Stomach (tissue), 9 donors: ENCODE results near the gene FIZ1. TPM values are rescaled to one million over a fixed set of nuclear protein-coding genes. Genes with fewer than 3 reads are reported as not detected.

Source experiments
- DNase-seq, 2 donors: peaks; one replicate each; pipeline versions ENCODE4 v3.0.0 to v3.0.0-alpha.2; 2013 to 2019
- H3K27ac ChIP-seq, 5 donors: fragments of 200-600 bp in 4 of 5; sonication (generic) in 4 of 5; one replicate each; pipeline ENCODE4 v1.5.1; 2013 to 2019; ENCODE audit warnings: mild to moderate bottlenecking in 1 of 5, moderate library complexity in 1 of 5
- H3K27me3 ChIP-seq, 3 donors: fragments of 200-600 bp; sonication (generic); one replicate each; pipeline ENCODE4 v1.5.1; 2017 to 2019; ENCODE audit warnings: mixed run types in 1 of 3
- H3K36me3 ChIP-seq, 4 donors: fragments of 200-600 bp; sonication (generic); 1 replicate in 3 of 4; 2 replicates in 1 of 4; pipeline ENCODE4 v1.5.1; 2016 to 2019
- H3K4me1 ChIP-seq, 4 donors: fragments of 200-600 bp; sonication (generic); one replicate each; pipeline ENCODE4 v1.5.1; 2016 to 2019
- H3K4me3 ChIP-seq, 4 donors: fragments of 200-600 bp; sonication (generic) in 3 of 4; one replicate each; pipeline ENCODE4 v1.5.1; 2016 to 2019; ENCODE audit warnings: mild to moderate bottlenecking in 1 of 4
- H3K9me3 ChIP-seq, 4 donors: fragments of 200-600 bp; sonication (generic); one replicate each; pipeline ENCODE4 v1.5.1; 2016 to 2019
- EP300 ChIP-seq: sonication (generic); formaldehyde crosslinking; IDR thresholded peaks from one replicate; pipeline ENCODE4 v1.6.1; 2017; ENCODE audit warnings: antibody characterized with exemption
- POLR2A ChIP-seq, 4 donors: fragments of 450-650 bp; IDR thresholded peaks; one replicate each; pipeline ENCODE4 v1.6.1; 2016; ENCODE audit warnings: antibody characterized with exemption in 4 of 4, control low read depth in 2 of 4, mild to moderate bottlenecking in 1 of 4, moderate library complexity in 1 of 4
- POLR2AphosphoS5 ChIP-seq, 3 donors: sonication (generic); formaldehyde crosslinking; IDR thresholded peaks; one replicate each; pipeline ENCODE4 v1.6.1; 2016; ENCODE audit warnings: antibody characterized with exemption in 3 of 3
- WGBS, 5 donors: extraction: QIAGEN DNeasy Blood & Tissue Kit in 3 of 5; methylation state at CpG; one replicate each; pipeline versions ENCODE4 v1.1.5 to v1.1.7; 2013 to 2018; 5-methylcytosine and 5-hydroxymethylcytosine counted together
- intact Hi-C: fragments of 100-400 bp; cut with DNase I; formaldehyde crosslinking; loops from one replicate; pipeline ENCODE4 v1.15.1; 2023; ENCODE audit warnings: low total_unique reads
- polyA plus RNA-seq, 3 donors: library from polyadenylated mRNA; stranded (reverse); fragments of 200-250 nt; gene quantifications; one replicate each; pipeline ENCODE4 v1.2.3, GENCODE V29; 2013
- total RNA-seq, 5 donors: library from RNA; depleted of rRNA; stranded (reverse); fragments of >200 nt; gene quantifications; one replicate each; pipeline versions ENCODE4 v1.1.0 to v1.2.3, GENCODE V29; 2014 to 2016
- TF ChIP-seq, protein P1 (sequence below), 7 experiments: fragments of 450-650 bp in 4 of 7; fragments of 200-600 bp in 3 of 7; sonication (generic) in 3 of 7; IDR thresholded peaks; one replicate each; pipeline ENCODE4 v1.5.1; 2016 to 2019; ENCODE audit warnings: antibody characterized with exemption in 7 of 7, control low read depth in 2 of 7, mild to moderate bottlenecking in 1 of 7
- donor health status: healthy with polysubstance abuse.
- donor health status: Bipolar disorder and iron deficiency.
- donor health status: healthy.

Gene FIZ1
- total and polyA plus RNA-seq, 8 donors, result 4.0 to 16.8 (median 8.7) TPM; not detected in 1

GRCh38 chr19:55609326-55609725 is 10.0 kb upstream of the FIZ1 start:
- DNase-seq, result no peak
- 87 to 96% (median 95%) methylated on average over 5 of the region's 5 CpGs for WGBS, 5 donors
- intact Hi-C loops, result no loop called here

DNA sequence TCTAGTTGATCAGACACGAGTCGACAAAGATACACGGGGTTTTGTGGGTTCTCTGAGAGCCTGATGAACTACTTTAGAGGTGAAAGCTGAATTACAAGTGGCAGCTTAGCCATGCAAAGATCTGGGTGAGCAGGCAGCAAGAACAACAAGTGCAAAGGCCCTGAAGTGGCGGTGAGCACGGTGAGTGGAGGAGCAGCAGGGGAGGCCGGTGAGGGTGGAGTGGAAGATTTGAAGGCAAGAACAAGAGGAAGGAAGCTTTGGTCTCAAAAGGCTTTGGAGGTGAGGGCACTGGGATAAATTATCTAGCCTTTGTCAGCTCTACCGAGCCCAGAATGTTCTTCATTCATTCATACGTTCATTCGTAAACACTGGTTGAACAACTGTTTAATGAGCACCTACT is 7.5 kb upstream of the FIZ1 start:
- TF ChIP-seq, protein P1, sequence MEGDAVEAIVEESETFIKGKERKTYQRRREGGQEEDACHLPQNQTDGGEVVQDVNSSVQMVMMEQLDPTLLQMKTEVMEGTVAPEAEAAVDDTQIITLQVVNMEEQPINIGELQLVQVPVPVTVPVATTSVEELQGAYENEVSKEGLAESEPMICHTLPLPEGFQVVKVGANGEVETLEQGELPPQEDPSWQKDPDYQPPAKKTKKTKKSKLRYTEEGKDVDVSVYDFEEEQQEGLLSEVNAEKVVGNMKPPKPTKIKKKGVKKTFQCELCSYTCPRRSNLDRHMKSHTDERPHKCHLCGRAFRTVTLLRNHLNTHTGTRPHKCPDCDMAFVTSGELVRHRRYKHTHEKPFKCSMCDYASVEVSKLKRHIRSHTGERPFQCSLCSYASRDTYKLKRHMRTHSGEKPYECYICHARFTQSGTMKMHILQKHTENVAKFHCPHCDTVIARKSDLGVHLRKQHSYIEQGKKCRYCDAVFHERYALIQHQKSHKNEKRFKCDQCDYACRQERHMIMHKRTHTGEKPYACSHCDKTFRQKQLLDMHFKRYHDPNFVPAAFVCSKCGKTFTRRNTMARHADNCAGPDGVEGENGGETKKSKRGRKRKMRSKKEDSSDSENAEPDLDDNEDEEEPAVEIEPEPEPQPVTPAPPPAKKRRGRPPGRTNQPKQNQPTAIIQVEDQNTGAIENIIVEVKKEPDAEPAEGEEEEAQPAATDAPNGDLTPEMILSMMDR (IDR thresholded peaks at IDR 0.05), result no peak
- no peak for TF ChIP-seq POLR2AphosphoS5 (IDR thresholded peaks at IDR 0.05)
- TF ChIP-seq EP300, result no peak
- no peak for TF ChIP-seq POLR2A (IDR thresholded peaks at IDR 0.05)
- H3K27ac ChIP-seq, result peak overlapping the region in 3 of 5 donors; percentile 94 to 98 (median 97)
- peaks cover 0 to 46% (median 35%) of the 10 kb centered on the region in 4 donors for H3K36me3 ChIP-seq
- no peaks in the 10 kb centered on the region for H3K9me3 ChIP-seq
- intact Hi-C loops, result no loop called here
- no peak for DNase-seq
- peak overlapping the region; percentile 79 to 98 (median 83) for H3K4me3 ChIP-seq
- H3K4me1 ChIP-seq, result peaks cover 25 to 87% (median 58%) of the 10 kb centered on the region in 4 donors
- 65 to 72% (median 70%) methylated on average over 9 of the region's 9 CpGs for WGBS, 5 donors
- H3K27me3 ChIP-seq, result no peaks in the 10 kb centered on the region

More at GRCh38 chr19:55609326-55609725, 10.0 kb upstream of the FIZ1 start:
- no peaks in the 10 kb centered on the region for H3K9me3 ChIP-seq
- H3K27me3 ChIP-seq, result no peaks in the 10 kb centered on the region
- TF ChIP-seq EP300 (no peak), POLR2AphosphoS5 (IDR thresholded peaks at IDR 0.05) (no peak), POLR2A (IDR thresholded peaks at IDR 0.05) (no peak)
- TF ChIP-seq, protein P1 (IDR thresholded peaks at IDR 0.05), result no peak
- peaks cover 17 to 78% (median 36%) of the 10 kb centered on the region in 4 donors for H3K4me1 ChIP-seq
- H3K27ac ChIP-seq, result no peak overlapping the region
- no peak overlapping the region for H3K4me3 ChIP-seq
- peaks cover 0 to 48% (median 37%) of the 10 kb centered on the region in 4 donors for H3K36me3 ChIP-seq

DNA sequence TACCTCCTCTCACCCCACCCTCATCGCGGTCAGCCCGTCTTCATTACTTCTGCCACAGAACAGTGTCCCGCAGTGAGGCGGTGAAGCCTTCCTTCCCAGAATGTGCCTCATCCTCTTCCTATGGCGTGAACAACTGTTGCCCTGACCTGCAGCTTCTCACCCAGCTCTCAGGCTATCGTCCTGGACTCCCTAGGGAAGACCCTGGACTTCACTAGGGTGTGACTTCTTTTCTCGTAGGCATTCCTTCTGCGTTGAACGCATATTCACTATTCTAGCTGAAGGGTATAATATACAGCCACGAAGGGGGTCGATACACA is 7.1 kb upstream of the FIZ1 start:
- WGBS, 5 donors, result 20 to 23% (median 21%) methylated on average over 12 of the region's 12 CpGs
- Histone ChIP-seq H3K9me3 (no peaks in the 10 kb centered on the region), H3K27ac (peak overlapping the region; percentile 25 to 98 (median 96)), H3K36me3 (peaks cover 0 to 46% (median 35%) of the 10 kb centered on the region in 4 donors), H3K4me1 (peaks cover 23 to 87% (median 59%) of the 10 kb centered on the region in 4 donors), H3K4me3 (peak overlapping the region; percentile 79 to 98 (median 83)), H3K27me3 (no peaks in the 10 kb centered on the region)
- no peak for DNase-seq
- TF ChIP-seq, protein P1 (IDR thresholded peaks at IDR 0.05), result no peak
- no peak for TF ChIP-seq POLR2AphosphoS5 (IDR thresholded peaks at IDR 0.05)
- intact Hi-C loops, result no loop called here

- DNase-seq, result peak; percentile 77 to 93
- peak within 1 kb of the TSS; percentile 79 to 98 (median 83) for H3K4me3 ChIP-seq
- intact Hi-C loops, result no loop called here
- H3K4me1 ChIP-seq, result peaks cover 25 to 87% (median 62%) of the 10 kb centered on the region in 4 donors
- TF ChIP-seq, protein P1 (IDR thresholded peaks at IDR 0.05), result peak in 5 of 7 experiments; percentile 54 to 69 (median 62)
- TF ChIP-seq POLR2AphosphoS5 (IDR thresholded peaks at IDR 0.05), result no peak
- peaks cover 0 to 46% (median 33%) of the 10 kb centered on the region in 4 donors for H3K36me3 ChIP-seq
- no peaks in the 10 kb centered on the region for H3K27me3 ChIP-seq
- 0 to 1% (median 1%) methylated on average over 26 to 44 of the region's 44 CpGs for whole genome bisulfite sequencing, 5 donors
- peak within 1 kb of the TSS; percentile 94 to 98 (median 97) for H3K27ac ChIP-seq
- no peaks in the 10 kb centered on the region for H3K9me3 ChIP-seq
Measured at GRCh38 chr19:55605637-55606470, 6.5 kb upstream of the FIZ1 start, which contains the start of gene ZNF865. Gene ZNF865 (plus strand): TSS chr19:55605647. CDS start chr19:55613619, 7,972 bp downstream.
